Ascending aorta (tissue), 2 donors: ENCODE results near the gene PPP6C. TPM values are rescaled to one million over a fixed set of nuclear protein-coding genes. Genes with fewer than 3 reads are reported as not detected.
"Not testable (repeated sequence)": the region's sequence is repeated elsewhere in the genome, so short reads cannot be mapped to it uniquely, and the experiment has no call there.

Source experiments
- DNase-seq, 2 donors: peaks; one replicate each; pipeline ENCODE4 v3.0.0-alpha.2; 2019; ENCODE audit warnings: low spot score in 2 of 2
- H3K27ac ChIP-seq, 2 donors: fragments of 200-600 bp; sonication (generic); one replicate each; pipeline ENCODE4 v1.5.1; 2016 to 2017; ENCODE audit warnings: mild to moderate bottlenecking in 1 of 2
- H3K27me3 ChIP-seq: fragments of 200-600 bp; sonication (generic); one replicate; pipeline ENCODE4 v1.5.1; 2017
- H3K36me3 ChIP-seq, 2 donors: fragments of 200-600 bp; sonication (generic); one replicate each; pipeline ENCODE4 v1.5.1; 2016
- H3K4me1 ChIP-seq, 2 donors: fragments of 200-600 bp; sonication (generic); one replicate each; pipeline ENCODE4 v1.5.1; 2016 to 2017; ENCODE audit warnings: mild to moderate bottlenecking in 1 of 2
- H3K4me3 ChIP-seq, 2 donors: fragments of 200-600 bp; sonication (generic); one replicate each; pipeline ENCODE4 v1.5.1; 2016 to 2017; ENCODE audit warnings: mild to moderate bottlenecking in 1 of 2
- H3K9me3 ChIP-seq, 2 donors: fragments of 200-600 bp; sonication (generic); one replicate each; pipeline ENCODE4 v1.5.1; 2016
- CTCF ChIP-seq, 3 experiments: fragments of 200-600 bp in 2 of 3; fragments of 450-650 bp in 1 of 3; sonication (generic) in 2 of 3; IDR thresholded peaks; one replicate each; pipeline ENCODE4 v1.5.1; 2016 to 2019; ENCODE audit warnings: antibody characterized with exemption in 3 of 3, mild to moderate bottlenecking in 1 of 3, moderate library complexity in 1 of 3
- intact Hi-C: fragments of 100-400 bp; cut with DNase I; formaldehyde crosslinking; loops from one replicate; pipeline ENCODE4 v1.15.1; 2023
- total RNA-seq: library from RNA; depleted of rRNA; stranded (reverse); fragments of >200 nt; gene quantifications from one replicate; pipeline ENCODE4 v1.1.0, GENCODE V29; 2016

PPP6C gene
- total RNA-seq, 1 donor from 2014 or later = 33.8 TPM

- H3K9me3 ChIP-seq = no peaks in the 10 kb centered on the region
- TF ChIP-seq CTCF (IDR thresholded peaks at IDR 0.05) = no peak
- H3K4me1 ChIP-seq = no peaks in the 10 kb centered on the region
- H3K27ac ChIP-seq = no peak overlapping the region
- DNase-seq = no peak
- H3K27me3 ChIP-seq = no peaks in the 10 kb centered on the region
- intact Hi-C loops = no loop called here
- peaks cover 24 to 27% of the 10 kb centered on the region in 2 donors for H3K36me3 ChIP-seq
- H3K4me3 ChIP-seq = no peak overlapping the region
Observed at GRCh38 chr9:125214186-125214585, 24.6 kb upstream of the PPP6C start.

- Histone ChIP-seq H3K9me3 (no peaks in the 10 kb centered on the region), H3K36me3 (peaks cover 23 to 28% of the 10 kb centered on the region in 2 donors), H3K4me3 (no peak overlapping the region), H3K27ac (no peak overlapping the region), H3K27me3 (no peaks in the 10 kb centered on the region), H3K4me1 (peaks cover 0 to under 1% of the 10 kb centered on the region in 2 donors)
- TF ChIP-seq CTCF (IDR thresholded peaks at IDR 0.05) = no peak
- intact Hi-C loops = loop anchor here (5.0 kb wide), 2 partner anchors 37 to 58 kb away; partner anchors contain the start of gene GAPVD1
- DNase-seq = no peak
Observed at GRCh38 chr9:125204477-125204876, 14.9 kb upstream of the PPP6C start.

GRCh38 chr9:125202846-125203618 lies 13.4 kb upstream of the PPP6C start:
- DNase-seq = no peak
- peaks cover 0 to 2% of the 10 kb centered on the region in 2 donors for H3K4me1 ChIP-seq
- peaks cover 19 to 23% of the 10 kb centered on the region in 2 donors for H3K36me3 ChIP-seq
- intact Hi-C loops = loop anchor here (5.0 kb wide), 2 partner anchors 36 to 59 kb away; partner anchors contain the start of gene GAPVD1
- H3K4me3 ChIP-seq = no peak overlapping the region
- H3K27me3 ChIP-seq = no peaks in the 10 kb centered on the region
- no peak for TF ChIP-seq CTCF (IDR thresholded peaks at IDR 0.05)
- no peak overlapping the region for H3K27ac ChIP-seq
- no peaks in the 10 kb centered on the region for H3K9me3 ChIP-seq

GRCh38 chr9:125200216-125201047 lies 10.8 kb upstream of the PPP6C start, which contains the start of gene RABEPK:
Gene RABEPK, plus strand, starts transcription at chr9:125200542. Its CDS starts 2,472 bp downstream, at chr9:125203014.
- Histone ChIP-seq H3K27ac (peak within 1 kb of the TSS; percentile 89 to 95), H3K9me3 (no peaks in the 10 kb centered on the region), H3K27me3 (no peaks in the 10 kb centered on the region), H3K4me1 (peaks cover 0 to 2% of the 10 kb centered on the region in 2 donors), H3K36me3 (peaks cover 3 to 4% of the 10 kb centered on the region in 2 donors), H3K4me3 (peak within 1 kb of the TSS; percentile 77 to 78)
- peak; percentile 64 to 94 for DNase-seq
- no peak for TF ChIP-seq CTCF (IDR thresholded peaks at IDR 0.05)
- intact Hi-C loops = loop anchor here (1.0 to 5.0 kb wide), 4 partner anchors 11 to 62 kb away; partner anchors contain the start of genes GAPVD1, HSPA5 and PPP6C

- DNase-seq, intact Hi-C loops, H3K27me3 ChIP-seq: not testable (repeated sequence)
Observed at GRCh38 chr9:125195591-125195990, 6.0 kb upstream of the PPP6C start.

GRCh38 chr9:125194466-125194865 lies 4.9 kb upstream of the PPP6C start:
- DNase-seq, H3K36me3 ChIP-seq, H3K9me3 ChIP-seq, H3K4me3 ChIP-seq, H3K27ac ChIP-seq, H3K27me3 ChIP-seq, intact Hi-C loops: not testable (repeated sequence)
- H3K4me1 ChIP-seq = peaks cover 4 to 12% of the 10 kb centered on the region in 2 donors

More at GRCh38 chr9:125195591-125195990, 6.0 kb upstream of the PPP6C start:
- H3K9me3 ChIP-seq, H3K36me3 ChIP-seq, H3K4me1 ChIP-seq, H3K27ac ChIP-seq, H3K4me3 ChIP-seq: not testable (repeated sequence)
